Cortex of kidney (tissue), 1 donor: ENCODE results near the gene RFX4.
"Not testable (repeated sequence)": the region's sequence is repeated elsewhere in the genome, so short reads cannot be mapped to it uniquely, and the experiment has no call there.

Experiments used
- DNase-seq: peaks from one replicate; lab custom pipeline; 2025; lab: John Stamatoyannopoulos, UW

RFX4 gene

GRCh38 chr12:106692033-106692432 lies 109.2 kb downstream of the RFX4 start:
- not testable (repeated sequence) for DNase-seq

- DNase-seq, result no peak
These were observed 110.4 kb downstream of the RFX4 start for GRCh38 chr12:106692896-106693820.

- DNase-seq, result no peak
These were observed 113.3 kb downstream of the RFX4 start for GRCh38 chr12:106696071-106696470.

- DNase-seq, result no peak
These were observed 114.0 kb downstream of the RFX4 start for GRCh38 chr12:106696681-106697417.

GRCh38 chr12:106704081-106704480 lies 121.3 kb downstream of the RFX4 start:
- DNase-seq, result no peak

GRCh38 chr12:106705971-106706370 lies 123.2 kb downstream of the RFX4 start:
- DNase-seq, result no peak

GRCh38 chr12:106709068-106709511 lies 126.3 kb downstream of the RFX4 start:
- no peak for DNase-seq

- no peak for DNase-seq
These were observed 127.5 kb downstream of the RFX4 start for GRCh38 chr12:106710143-106710893.

GRCh38 chr12:106711316-106711715 lies 128.5 kb downstream of the RFX4 start:
- no peak for DNase-seq

- DNase-seq, result no peak
These were observed 130.0 kb downstream of the RFX4 start for GRCh38 chr12:106712768-106713167.

- no peak for DNase-seq
These were observed 132.1 kb downstream of the RFX4 start for GRCh38 chr12:106714926-106715325.

GRCh38 chr12:106715582-106715981 lies 132.8 kb downstream of the RFX4 start:
- no peak for DNase-seq

- DNase-seq, result no peak
These were observed 134.9 kb downstream of the RFX4 start for GRCh38 chr12:106717673-106718072.

GRCh38 chr12:106719879-106720278 lies 137.1 kb downstream of the RFX4 start:
- DNase-seq, result no peak

GRCh38 chr12:106720696-106721095 lies 137.9 kb downstream of the RFX4 start:
- no peak for DNase-seq

GRCh38 chr12:106721915-106722314 lies 139.1 kb downstream of the RFX4 start:
- DNase-seq, result no peak

GRCh38 chr12:106722837-106723236 lies 140.0 kb downstream of the RFX4 start:
- DNase-seq, result no peak

- no peak for DNase-seq
These were observed 140.6 kb downstream of the RFX4 start for GRCh38 chr12:106723416-106723815.

GRCh38 chr12:106724116-106724515 lies 141.3 kb downstream of the RFX4 start:
- DNase-seq, result no peak

- no peak for DNase-seq
These were observed 142.1 kb downstream of the RFX4 start for GRCh38 chr12:106724934-106725333.

GRCh38 chr12:106726603-106727202 lies 143.9 kb downstream of the RFX4 start:
- DNase-seq, result not testable (repeated sequence)

- no peak for DNase-seq
These were observed 146.8 kb downstream of the RFX4 start for GRCh38 chr12:106729611-106730010.
